ENCODE data around the gene TNFRSF19. TPM values are rescaled to one million over a fixed set of nuclear protein-coding genes. Genes with fewer than 3 reads are reported as not detected.
"Not testable (repeated sequence)": the region's sequence is repeated elsewhere in the genome, so short reads cannot be mapped to it uniquely, and the experiment has no call there.

The TNFRSF19 gene
- total RNA-seq (2014; rRNA removed; shearing (Covaris generic)): 6.0 and 6.5 TPM in 2 replicates

DNA sequence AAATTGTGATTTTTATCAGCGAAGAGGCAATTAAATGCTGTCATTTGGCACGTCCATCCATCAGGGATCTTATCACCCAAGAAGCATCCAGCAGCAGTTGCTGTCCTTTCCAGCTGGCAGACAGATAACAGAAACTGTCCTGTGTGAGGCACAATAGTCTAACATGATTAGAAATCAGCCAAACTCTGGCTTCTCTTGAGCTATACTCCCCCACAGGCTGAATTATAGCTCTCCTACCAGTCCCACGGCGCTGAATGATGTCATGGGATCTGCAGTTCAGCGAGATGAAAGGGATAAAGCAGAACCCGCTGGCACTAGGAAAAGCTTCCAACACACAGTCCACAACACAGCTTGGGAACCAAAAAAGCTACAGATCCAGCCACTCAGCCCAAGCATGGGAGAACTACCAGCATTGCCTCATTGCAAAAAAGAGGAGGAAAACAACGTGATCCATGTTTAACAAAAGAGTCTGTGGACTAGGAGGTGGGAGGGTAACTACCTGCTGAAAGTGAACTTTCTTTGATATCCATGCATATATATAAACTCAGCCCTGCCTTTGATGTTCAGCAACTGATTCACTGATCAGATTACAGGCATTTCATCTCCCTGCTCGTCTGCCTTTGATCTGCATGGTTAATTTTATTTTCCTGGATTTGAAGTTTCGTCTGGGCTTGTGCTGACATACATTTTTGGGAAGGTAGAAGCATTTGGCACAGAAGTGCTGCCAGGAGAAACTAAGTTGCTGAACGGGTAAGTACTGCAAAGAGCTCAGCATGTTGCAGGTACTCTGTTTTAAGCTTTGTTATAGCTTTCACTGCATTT lies at the start of gene TNFRSF19:
TNFRSF19 (plus strand) TSS at position 314 of the 822 bp plus-strand sequence. CDS start 19,772 bp downstream, outside the sequence.
- peak; percentile 60 for DNase-seq (ENCODE audit: low spot score)

- not testable (repeated sequence) for DNase-seq (ENCODE audit: low spot score)
Observed at GRCh38 chr13:23529926-23530325, 40.3 kb upstream of the TNFRSF19 start.

DNA sequence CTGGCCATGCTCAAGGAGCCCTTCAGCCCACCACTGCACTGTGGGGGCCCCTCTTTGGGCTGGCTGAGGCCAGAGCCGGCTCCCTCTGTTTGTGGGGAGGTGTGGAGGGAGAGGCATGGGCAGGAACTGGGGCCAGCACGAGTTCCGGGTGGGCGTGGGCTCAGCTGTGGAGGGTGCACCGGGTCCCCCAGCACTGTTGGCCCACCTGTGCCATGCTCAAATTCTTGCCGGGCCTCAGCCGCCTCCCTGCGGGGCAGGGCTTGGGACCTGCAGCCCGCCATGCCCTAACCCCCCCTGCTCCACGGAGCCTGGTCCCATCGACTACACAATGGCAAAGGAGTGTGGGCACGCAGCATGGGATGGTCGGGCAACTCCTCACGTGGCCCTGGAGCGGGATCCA lies 38.8 kb upstream of the TNFRSF19 start:
- DNase-seq (ENCODE audit: low spot score): no peak

DNA sequence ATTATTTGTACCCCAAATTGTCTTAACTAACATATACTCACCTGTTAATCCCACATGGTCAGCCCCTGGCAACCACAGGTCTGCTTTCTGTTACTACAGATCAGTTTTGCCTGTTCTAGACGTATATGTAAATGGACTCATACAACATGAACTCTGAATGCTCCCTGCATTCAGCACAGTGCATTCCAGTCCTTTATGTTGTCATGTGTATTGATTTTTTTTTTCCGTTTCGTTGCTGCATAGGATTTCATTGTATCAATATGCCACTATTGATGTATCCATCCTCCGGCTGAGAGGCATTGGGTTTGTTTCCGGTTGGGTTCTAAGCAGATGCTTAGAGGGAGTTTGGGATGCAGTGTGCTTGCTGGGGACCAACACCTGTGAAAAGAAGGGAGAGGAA lies 36.1 kb upstream of the TNFRSF19 start:
- DNase-seq (ENCODE audit: low spot score): no peak

GRCh38 chr13:23541221-23541824 lies 28.9 kb upstream of the TNFRSF19 start:
- DNase-seq (ENCODE audit: low spot score): no peak

- no peak for DNase-seq (ENCODE audit: low spot score)
Observed at GRCh38 chr13:23544668-23545067, 25.5 kb upstream of the TNFRSF19 start.

DNA sequence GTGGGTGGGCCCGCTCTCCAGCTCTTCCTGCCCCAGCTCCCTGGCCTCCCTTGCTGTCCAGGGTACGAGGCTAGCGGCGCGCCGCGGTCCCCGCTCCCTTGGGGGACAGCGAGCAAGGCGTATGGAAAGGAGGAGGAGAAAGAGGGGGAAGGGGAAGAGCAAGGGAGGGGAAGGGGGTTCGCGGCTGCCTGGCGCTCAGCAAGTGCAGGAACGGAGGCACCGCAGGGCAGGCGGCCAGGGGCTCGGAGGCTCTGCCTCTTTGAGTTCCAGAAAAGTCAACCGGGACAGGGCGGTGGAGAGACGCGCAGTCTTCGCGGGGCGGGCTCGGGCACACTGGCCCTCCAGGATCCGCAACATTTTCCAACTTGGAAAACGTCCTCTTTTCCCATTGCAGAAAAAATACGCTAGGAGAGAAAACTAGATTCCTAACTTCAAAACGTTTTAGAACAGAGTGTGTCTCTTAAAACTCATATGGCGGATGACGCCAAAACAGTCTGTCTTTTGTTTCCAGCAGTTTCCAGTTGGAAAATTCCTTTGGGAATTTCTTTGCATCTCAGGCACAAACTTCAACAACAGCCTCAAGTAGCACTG lies 23.1 kb upstream of the TNFRSF19 start:
- peak; percentile 1 for DNase-seq (ENCODE audit: low spot score)

GRCh38 chr13:23549724-23550123 lies 20.5 kb upstream of the TNFRSF19 start:
- no peak for DNase-seq (ENCODE audit: low spot score)

DNA sequence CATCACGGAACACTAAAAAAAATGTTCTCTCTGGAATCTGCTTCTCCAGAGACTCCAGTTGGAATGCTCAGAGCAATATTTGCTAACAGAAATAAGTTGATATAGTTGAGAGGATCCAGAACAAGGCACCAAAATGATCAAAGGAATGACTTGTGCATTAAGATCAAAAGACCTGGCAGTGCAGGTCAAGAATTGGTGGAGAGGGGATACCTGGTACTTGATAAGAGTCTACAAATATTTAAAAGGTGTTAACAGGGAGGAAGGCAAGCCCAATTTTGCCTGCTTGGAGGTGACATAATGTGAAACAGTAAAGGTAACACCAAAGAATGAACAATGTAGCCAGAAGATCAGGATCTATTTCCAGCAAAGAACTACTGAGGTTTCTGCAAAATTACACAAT lies 20.0 kb upstream of the TNFRSF19 start:
- DNase-seq (ENCODE audit: low spot score): no peak

GRCh38 chr13:23551213-23552008 lies 18.8 kb upstream of the TNFRSF19 start:
- DNase-seq (ENCODE audit: low spot score): no peak

GRCh38 chr13:23552171-23552570 lies 18.0 kb upstream of the TNFRSF19 start:
- DNase-seq (ENCODE audit: low spot score): no peak

DNA sequence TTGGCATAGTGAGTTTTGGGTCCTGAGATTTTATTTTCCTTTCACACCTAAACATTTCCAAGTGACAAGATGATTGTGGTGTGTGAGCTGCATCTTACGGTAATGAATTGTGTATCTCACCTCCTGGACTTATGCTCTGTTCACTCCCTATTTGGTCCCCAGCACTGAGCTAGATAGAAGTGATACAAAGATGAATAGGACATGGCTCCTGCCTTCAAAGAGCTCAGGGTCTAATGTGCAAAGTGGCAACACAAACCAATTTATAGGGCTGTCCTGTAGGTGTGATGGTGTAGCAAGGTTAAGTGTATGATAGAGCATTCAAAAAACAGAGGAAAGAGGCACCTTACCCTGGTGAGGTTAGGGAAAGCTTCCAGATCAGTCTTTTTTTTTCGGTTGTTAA lies 17.6 kb upstream of the TNFRSF19 start:
- DNase-seq (ENCODE audit: low spot score): no peak

DNA sequence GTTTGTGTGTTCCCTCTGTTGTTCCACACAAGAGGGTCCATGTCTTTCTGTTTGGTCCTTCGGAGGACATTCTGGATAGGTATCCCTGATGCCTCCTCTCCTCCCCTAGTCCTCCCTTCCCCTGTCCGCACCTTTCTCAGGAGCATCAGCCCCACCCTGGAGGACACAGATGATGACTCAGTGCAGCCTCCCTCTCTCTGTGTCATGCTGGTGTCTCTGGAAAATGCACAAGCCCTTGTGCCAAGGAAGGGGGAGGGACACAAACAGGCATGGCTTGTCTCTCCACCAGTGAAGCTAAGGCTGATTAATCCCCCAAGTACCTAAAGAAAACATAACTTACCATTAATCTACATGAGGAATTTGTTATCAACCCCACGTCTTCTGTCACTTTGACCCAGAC lies 16.2 kb upstream of the TNFRSF19 start:
- peak; percentile 45 for DNase-seq (ENCODE audit: low spot score)

DNA sequence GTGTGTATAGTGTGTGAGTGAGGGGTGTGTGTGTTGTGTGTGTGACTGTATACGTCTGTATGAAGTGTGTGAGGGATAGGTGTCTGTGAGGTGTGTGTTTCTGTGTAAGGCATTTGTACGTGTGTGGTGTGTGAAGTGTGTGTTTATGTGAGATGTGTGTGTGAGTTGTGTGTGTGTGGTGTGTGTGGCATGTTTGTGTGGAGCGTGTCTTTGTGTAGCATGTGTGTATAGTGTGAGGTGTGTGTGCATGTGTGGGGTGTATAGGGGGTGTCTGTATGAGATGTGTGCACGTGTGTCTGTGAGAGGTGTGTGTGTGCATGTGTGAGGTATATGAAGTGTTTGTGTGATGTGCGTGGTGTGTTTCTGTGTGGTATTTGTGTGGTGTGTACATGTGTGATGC lies 13.2 kb upstream of the TNFRSF19 start:
- DNase-seq (ENCODE audit: low spot score): no peak

DNA sequence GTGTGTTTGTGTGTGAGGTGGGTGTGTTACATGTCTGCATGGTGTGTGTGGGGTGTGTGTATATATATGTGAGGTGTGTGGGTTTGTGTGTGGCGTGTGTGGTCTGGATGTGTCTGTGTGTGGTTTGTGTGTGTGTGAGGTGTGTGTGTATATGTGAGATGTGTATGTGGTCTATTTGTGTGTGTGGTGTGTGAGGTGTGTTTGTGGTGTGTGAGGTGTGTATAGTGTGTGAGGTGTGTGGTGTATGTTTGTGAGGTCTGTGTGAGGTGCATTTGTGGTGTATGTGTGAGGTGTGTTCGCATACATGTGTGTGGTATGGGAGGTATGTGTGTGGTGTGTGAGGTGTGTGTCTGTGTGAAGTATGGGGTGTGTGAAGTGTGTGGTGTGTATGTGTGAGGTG lies 12.5 kb upstream of the TNFRSF19 start:
- DNase-seq (ENCODE audit: low spot score): no peak

DNA sequence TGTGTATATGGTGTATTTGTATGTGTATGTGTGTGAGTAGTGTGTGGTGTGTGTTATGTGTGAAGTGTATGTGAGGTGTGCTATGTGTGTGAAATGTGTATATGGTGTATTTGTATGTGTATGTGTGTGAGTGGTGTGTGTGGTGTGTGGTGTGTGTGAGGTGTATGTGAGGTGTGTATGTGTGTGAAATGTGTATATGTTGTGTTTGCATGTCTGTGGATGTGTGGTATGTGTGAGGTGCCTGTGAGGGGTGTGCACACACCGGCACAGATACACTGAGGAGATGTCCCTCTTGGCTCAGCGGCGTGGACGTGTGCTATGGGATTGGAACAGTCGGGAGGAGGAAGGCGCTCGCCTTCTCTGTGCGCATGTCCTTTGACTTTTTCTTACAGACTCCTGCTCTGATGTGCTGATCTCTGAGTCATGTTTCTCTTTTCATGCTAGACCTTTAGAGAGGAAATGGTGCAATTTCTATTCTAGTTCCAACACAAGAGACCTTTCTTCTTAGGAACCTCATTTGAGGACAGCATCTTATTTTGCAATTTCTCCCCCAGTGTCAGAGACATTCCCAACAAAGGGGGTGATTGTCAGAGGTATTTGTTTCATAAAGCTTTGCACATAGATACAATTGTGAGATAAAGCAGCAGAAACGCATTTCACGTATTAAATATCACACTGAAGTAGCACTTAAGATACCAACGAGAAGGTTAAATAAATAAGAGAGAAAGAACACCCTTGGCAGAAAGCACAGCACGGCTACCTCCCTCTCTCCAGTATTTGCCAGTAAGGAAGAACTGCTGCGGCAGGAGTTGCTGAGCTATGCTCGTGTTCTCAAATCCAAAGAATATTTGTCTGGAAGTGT lies 11.3 kb upstream of the TNFRSF19 start:
- DNase-seq (ENCODE audit: low spot score): peak; percentile 69

GRCh38 chr13:23560571-23561089 lies 9.6 kb upstream of the TNFRSF19 start:
- no peak for DNase-seq (ENCODE audit: low spot score)

GRCh38 chr13:23561261-23561660 lies 9.0 kb upstream of the TNFRSF19 start:
- DNase-seq (ENCODE audit: low spot score): no peak

GRCh38 chr13:23563085-23563845 lies 6.9 kb upstream of the TNFRSF19 start:
- DNase-seq (ENCODE audit: low spot score): no peak

DNA sequence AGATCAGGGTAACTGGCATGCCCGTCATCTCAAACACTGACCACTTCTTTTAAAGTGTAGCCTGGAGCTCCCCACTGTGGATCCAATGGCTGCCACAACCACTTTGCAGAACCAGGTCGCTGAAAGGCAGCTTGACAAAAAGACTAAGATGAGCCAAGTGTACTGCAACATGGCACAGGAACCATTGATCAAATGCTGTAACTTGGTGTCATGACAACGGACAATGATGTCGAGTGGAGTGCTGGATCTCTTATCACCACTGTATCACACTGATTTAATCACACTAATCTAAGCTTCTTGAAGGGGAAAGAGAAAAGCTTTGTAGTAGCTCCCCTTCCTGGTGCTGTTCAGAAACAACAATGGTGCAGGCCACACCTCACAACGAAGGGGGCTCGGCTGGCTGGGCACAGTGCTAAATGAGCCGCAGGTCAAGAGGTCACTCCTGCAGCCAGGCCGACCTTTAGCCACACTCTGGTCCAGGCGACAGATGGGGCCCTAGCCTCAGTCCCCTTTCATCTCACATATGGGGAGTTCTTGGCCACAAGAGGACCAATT lies 2.2 kb upstream of the TNFRSF19 start:
- no peak for DNase-seq (ENCODE audit: low spot score)
